ENCODE results near the gene CCPG1. TPM values are rescaled to one million over a fixed set of nuclear protein-coding genes. Genes with fewer than 3 reads are reported as not detected.
A peak's percentile ranks its signal among the peaks of the same experiment; 100 is the strongest.
"Not testable (repeated sequence)": the region's sequence is repeated elsewhere in the genome, so short reads cannot be mapped to it uniquely, and the experiment has no call there.

The CCPG1 gene, protein sequence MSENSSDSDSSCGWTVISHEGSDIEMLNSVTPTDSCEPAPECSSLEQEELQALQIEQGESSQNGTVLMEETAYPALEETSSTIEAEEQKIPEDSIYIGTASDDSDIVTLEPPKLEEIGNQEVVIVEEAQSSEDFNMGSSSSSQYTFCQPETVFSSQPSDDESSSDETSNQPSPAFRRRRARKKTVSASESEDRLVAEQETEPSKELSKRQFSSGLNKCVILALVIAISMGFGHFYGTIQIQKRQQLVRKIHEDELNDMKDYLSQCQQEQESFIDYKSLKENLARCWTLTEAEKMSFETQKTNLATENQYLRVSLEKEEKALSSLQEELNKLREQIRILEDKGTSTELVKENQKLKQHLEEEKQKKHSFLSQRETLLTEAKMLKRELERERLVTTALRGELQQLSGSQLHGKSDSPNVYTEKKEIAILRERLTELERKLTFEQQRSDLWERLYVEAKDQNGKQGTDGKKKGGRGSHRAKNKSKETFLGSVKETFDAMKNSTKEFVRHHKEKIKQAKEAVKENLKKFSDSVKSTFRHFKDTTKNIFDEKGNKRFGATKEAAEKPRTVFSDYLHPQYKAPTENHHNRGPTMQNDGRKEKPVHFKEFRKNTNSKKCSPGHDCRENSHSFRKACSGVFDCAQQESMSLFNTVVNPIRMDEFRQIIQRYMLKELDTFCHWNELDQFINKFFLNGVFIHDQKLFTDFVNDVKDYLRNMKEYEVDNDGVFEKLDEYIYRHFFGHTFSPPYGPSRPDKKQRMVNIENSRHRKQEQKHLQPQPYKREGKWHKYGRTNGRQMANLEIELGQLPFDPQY
- polyA plus RNA-seq (2012; ENCODE audit: insufficient read depth, insufficient read length, low read depth), result 29.8 TPM

DNA sequence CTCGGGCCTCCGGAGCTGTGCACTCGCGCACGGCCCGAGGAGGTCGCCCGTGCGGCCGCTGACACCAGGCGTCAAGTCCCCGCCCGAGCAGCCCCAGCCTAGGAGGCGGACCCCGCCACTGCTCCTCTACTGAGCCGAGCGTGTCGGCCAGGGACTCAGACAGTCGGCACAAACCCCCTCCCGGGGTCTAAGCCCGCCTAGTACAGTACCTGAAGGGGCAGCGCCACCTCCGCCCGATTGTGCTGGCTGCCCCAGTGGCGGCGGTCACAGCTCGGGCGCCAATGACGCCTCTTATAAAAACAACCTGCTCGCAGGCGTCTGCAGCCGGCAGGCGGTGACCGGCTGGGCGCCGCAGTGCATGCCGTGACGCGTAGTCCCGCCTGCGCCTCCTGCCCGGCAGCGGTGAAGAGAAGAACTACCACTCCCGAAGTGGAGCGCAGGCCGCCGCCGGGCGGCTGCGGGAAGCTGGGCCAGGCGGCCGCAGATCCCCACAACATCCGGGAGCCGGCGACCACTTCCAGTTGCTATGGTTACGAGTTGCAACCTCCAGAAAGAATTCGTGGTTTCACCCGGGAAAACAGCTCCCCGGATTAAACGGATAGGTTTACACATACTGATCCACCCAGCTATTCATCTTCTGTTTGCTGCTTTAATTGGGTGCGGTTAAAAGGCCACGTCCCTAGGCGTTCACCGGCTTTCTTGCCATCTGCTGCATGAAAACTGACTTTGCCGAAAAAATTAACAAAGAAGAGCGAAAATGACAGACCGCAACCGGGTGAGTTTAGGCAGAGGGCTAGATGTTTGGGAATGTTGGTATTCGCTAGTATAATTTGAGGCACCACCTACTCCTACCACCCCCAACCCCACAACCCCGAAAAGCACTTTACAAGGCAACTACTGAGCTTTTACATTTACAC lies at the start of gene CCPG1, which contains the start of gene PIERCE2:
CCPG1 (minus strand) TSS at position 348 of the 917 bp plus-strand sequence. CDS start 18,935 bp downstream, outside the sequence.
PIERCE2 (plus strand) TSS at position 484 of the 917 bp plus-strand sequence; CDS start at position 758, 274 bp downstream.
- peak; percentile 95 for DNase-seq
- Histone ChIP-seq H3K4me3 (ENCODE audit: low read depth, low read length) (peak within 1 kb of the TSS; percentile 90), H3K36me3 (no peaks in the 10 kb centered on the region), H3K9me3 (no peaks in the 10 kb centered on the region), H3K4me1 (no peaks in the 10 kb centered on the region; the same call in 1 of the 2 replicates), H3K27me3 (no peaks in the 10 kb centered on the region)
- TF ChIP-seq, protein P1, sequence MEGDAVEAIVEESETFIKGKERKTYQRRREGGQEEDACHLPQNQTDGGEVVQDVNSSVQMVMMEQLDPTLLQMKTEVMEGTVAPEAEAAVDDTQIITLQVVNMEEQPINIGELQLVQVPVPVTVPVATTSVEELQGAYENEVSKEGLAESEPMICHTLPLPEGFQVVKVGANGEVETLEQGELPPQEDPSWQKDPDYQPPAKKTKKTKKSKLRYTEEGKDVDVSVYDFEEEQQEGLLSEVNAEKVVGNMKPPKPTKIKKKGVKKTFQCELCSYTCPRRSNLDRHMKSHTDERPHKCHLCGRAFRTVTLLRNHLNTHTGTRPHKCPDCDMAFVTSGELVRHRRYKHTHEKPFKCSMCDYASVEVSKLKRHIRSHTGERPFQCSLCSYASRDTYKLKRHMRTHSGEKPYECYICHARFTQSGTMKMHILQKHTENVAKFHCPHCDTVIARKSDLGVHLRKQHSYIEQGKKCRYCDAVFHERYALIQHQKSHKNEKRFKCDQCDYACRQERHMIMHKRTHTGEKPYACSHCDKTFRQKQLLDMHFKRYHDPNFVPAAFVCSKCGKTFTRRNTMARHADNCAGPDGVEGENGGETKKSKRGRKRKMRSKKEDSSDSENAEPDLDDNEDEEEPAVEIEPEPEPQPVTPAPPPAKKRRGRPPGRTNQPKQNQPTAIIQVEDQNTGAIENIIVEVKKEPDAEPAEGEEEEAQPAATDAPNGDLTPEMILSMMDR (IDR thresholded peaks at IDR 0.05; ENCODE audit: low read depth, low read length), result peak; percentile 60

DNA sequence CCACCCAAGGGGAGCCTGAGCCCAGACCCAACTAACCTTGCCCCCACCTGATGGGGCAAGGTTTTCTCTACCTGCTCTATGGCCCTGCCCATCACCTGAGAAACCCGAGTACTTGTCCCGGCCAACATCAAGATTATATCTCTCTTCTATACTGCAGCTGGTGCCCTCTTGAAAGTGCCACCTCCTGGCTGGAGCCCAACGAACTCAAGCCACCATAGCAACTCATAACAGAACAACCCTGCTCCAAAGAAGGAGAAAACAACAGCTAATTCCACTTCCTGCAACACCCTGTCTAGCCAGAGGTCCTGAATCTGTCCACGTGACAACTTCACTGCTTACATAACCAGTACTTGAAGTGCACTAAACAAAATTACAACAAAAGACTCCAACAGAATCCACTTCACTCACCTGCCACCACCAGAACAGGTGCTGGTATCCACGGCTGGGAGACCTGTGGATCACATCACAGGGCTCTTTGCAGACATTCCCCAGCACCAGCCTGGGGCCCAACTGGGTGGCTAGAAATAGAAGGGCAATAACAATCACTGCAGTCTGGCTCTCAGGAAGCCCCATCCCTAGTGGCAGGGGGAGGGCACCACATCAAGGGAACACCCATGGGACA lies 49.4 kb upstream of the CCPG1 start:
- Histone ChIP-seq H3K36me3 (no peaks in the 10 kb centered on the region), H3K4me3 (ENCODE audit: low read depth, low read length) (no peak overlapping the region), H3K27me3 (no peaks in the 10 kb centered on the region), H3K9me3 (no peaks in the 10 kb centered on the region), H3K4me1 (no peaks in the 10 kb centered on the region)
- TF ChIP-seq, protein P1 (IDR thresholded peaks at IDR 0.05; ENCODE audit: low read depth, low read length), result no peak
- no peak for DNase-seq

DNA sequence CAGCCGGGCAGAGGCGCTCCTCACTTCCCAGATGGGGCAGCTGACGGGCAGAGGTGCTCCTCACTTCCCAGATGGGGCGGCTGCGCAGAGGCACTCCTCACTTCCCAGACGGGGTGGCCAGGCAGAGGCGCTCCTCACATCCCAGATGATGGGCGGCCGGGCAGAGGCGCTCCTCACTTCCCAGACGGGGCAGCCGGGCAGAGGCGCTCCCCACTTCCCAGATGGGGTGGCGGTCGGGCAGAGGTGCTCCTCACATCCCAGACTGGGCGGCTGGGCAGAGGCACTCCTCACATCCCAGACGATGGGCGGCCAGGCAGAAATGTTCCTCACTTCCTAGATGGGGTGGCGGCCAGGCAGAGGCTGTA lies 38.9 kb upstream of the CCPG1 start:
- H3K36me3 ChIP-seq; H3K9me3 ChIP-seq; DNase-seq; H3K4me1 ChIP-seq; H3K4me3 ChIP-seq (ENCODE audit: low read depth, low read length); H3K27me3 ChIP-seq: not testable (repeated sequence)

DNA sequence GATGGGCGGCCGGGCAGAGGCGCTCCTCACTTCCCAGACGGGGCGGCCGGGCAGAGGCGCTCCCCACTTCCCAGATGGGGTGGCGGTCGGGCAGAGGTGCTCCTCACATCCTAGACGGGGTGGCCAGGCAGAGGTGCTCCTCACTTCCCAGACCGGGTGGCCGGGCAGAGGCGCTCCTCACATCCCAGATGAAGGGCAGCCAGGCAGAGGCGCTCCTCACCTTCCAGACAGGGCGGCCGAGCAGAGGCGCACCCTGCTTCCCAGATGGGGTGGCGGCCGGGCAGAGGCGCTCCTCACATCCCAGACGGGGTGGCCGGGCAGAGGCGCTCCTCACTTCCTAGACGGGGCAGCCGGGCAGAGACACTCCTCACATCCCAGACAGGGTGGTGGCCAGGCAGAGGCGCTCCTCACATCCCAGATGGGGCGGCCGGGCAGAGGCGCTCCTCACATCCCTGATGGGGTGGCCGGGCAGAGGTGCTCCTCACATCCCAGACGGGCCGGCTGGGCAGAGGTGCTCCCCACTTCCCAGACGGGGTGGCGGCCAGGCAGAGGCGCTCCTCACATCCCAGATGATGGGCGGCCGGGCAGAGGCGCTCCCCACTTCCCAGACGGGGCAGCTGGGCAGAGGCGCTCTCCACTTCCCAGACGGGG lies 38.3 kb upstream of the CCPG1 start:
- not testable (repeated sequence) for H3K27me3 ChIP-seq

DNA sequence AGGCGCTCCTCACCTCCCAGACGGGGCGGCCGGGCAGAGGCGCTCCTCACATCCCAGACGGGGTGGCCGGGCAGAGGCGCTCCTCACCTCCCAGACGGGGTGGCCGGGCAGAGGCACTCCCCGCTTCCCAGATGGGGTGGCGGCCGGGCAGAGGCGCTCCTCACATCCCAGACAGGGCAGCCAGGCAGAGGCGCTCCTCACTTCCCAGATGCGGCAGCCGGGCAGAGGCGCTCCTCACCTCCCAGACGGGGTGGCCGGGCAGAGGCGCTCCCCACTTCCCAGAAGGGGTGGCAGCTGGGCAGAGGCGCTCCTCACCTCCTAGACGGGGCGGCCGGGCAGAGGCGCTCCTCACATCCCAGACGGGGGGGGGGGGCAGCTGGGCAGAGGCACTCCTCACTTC lies 37.8 kb upstream of the CCPG1 start:
- not testable (repeated sequence) for DNase-seq

More for the DNA sequence above, 38.3 kb upstream of the CCPG1 start:
- not testable (repeated sequence) for H3K4me3 ChIP-seq (ENCODE audit: low read depth, low read length); H3K4me1 ChIP-seq; H3K36me3 ChIP-seq; DNase-seq; H3K9me3 ChIP-seq

DNA sequence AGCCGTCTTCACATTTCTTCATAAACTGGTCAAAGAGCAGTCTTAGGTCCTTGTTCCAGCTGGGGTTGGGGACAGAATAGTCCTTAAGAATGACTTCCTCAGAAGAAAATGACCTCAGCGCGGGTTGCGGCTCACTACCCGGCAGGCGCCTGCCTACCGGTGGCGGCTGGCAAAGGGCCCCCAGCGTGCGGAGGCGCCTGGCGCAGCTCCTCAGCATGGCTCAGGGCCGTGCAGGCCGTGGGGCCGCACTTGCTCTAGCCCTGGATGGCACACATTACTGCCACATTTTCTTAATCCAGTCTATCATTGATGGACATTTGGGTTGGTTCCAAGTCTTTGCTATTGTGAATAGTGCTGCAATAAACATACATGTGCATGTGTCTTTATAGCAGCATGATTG lies 35.0 kb upstream of the CCPG1 start:
- not testable (repeated sequence) for H3K4me1 ChIP-seq; H3K36me3 ChIP-seq; H3K9me3 ChIP-seq; H3K27me3 ChIP-seq; DNase-seq; H3K4me3 ChIP-seq (ENCODE audit: low read depth, low read length)

More for the DNA sequence above, 37.8 kb upstream of the CCPG1 start:
- not testable (repeated sequence) for H3K4me1 ChIP-seq; H3K4me3 ChIP-seq (ENCODE audit: low read depth, low read length); H3K36me3 ChIP-seq; H3K27me3 ChIP-seq; H3K9me3 ChIP-seq

DNA sequence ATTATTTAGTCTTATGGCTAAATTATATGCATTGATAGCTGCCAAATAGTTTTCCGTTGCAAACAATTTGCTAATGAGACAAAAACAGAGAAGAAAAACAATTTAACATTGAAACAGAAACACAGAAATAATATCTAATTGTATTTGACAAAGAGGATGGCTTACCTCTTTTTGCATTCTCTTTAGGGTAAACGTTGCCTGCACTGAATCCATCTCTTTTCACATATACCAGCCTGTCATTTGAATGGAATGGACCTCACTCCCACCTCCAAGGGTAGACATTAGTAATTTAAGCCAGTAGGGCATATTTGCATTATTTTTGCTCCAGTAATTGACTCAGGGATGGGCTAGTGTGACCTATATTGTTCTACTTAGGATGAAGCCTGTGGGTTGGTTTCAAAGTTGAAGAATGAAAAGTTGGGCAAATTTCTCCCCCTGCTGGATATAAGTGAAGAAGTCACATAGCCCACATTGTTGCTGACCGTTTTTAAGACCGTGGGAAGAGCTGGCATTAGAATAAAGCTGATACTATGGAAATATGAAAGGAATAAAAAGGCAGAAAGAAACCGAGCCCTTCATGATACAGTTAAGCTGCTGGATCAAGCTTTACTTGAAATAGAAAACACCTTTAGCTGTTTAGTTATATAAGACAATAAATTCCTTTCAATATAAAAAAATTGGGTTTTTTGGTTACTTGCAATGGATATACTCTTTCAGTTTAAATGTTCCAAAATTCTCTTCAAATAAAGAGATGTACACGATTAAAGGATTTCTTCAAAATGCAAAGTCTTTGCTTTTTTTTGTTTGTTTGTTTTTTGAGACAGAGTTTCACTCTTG lies 27.0 kb upstream of the CCPG1 start:
- Histone ChIP-seq H3K4me1 (no peaks in the 10 kb centered on the region), H3K36me3 (no peaks in the 10 kb centered on the region), H3K27me3 (no peaks in the 10 kb centered on the region), H3K4me3 (ENCODE audit: low read depth, low read length) (no peak overlapping the region), H3K9me3 (no peaks in the 10 kb centered on the region)
- TF ChIP-seq, protein P1 (IDR thresholded peaks at IDR 0.05; ENCODE audit: low read depth, low read length), result peak; percentile 81
- DNase-seq, result no peak

All from BE2C (cell line).